MM.1S (cell line): ENCODE data around the gene DGKI.

Experiments used
- DNase-seq: peaks from one replicate; pipeline ENCODE4 v3.0.0-alpha.2; 2015
- H2AFZ ChIP-seq: fragments of 300-600 bp; sonication (generic); 2 replicates; pipeline ENCODE4 v1.6.0; 2016; ENCODE audit warnings: antibody characterized with exemption, low read length
- H3F3A ChIP-seq: fragments of 300-600 bp; sonication (generic); 2 replicates; pipeline ENCODE4 v1.6.1; 2016; ENCODE audit warnings: mild to moderate bottlenecking, antibody characterized with exemption, low read length, moderate library complexity, mixed read lengths; ENCODE audit not compliant: insufficient read depth
- H3K27ac ChIP-seq: fragments of 300-600 bp; sonication (generic); 2 replicates; pipeline ENCODE4 v1.5.1; 2016; ENCODE audit warnings: mild to moderate bottlenecking, low read length
- H3K27me3 ChIP-seq: fragments of 300-600 bp; sonication (generic); replicated peaks from 2 replicates; pipeline ENCODE4 v1.6.0; 2016; ENCODE audit warnings: low read length; ENCODE audit not compliant: insufficient read depth
- H3K36me3 ChIP-seq: fragments of 300-600 bp; sonication (generic); replicated peaks from 2 replicates; pipeline ENCODE4 v1.6.1; 2016; ENCODE audit warnings: mild to moderate bottlenecking, low read length, mixed read lengths; ENCODE audit not compliant: insufficient read depth
- H3K4me1 ChIP-seq: fragments of 300-600 bp; sonication (generic); 2 replicates; pipeline ENCODE4 v1.6.1; 2016; ENCODE audit warnings: low read length, mixed read lengths
- H3K4me2 ChIP-seq: fragments of 300-600 bp; sonication (generic); 2 replicates; pipeline ENCODE4 v1.6.0; 2016; ENCODE audit warnings: low read depth, low read length
- H3K4me3 ChIP-seq: fragments of 300-600 bp; sonication (generic); 2 replicates; pipeline ENCODE4 v1.5.1; 2016; ENCODE audit warnings: low read length, mixed read lengths
- H3K79me2 ChIP-seq: fragments of 300-600 bp; sonication (generic); 2 replicates; pipeline ENCODE4 v1.6.1; 2016; ENCODE audit warnings: mixed run types, low read length, mixed read lengths
- H3K9ac ChIP-seq: fragments of 300-600 bp; sonication (generic); 2 replicates; pipeline ENCODE4 v1.6.1; 2016; ENCODE audit warnings: low read length, mixed read lengths
- H3K9me2 ChIP-seq: fragments of 300-600 bp; sonication (generic); replicated peaks from 2 replicates; pipeline ENCODE4 v1.6.1; 2016; ENCODE audit warnings: mild to moderate bottlenecking, low read length, mixed read lengths; ENCODE audit not compliant: insufficient read depth
- H3K9me3 ChIP-seq: fragments of 300-600 bp; sonication (generic); replicated peaks from 2 replicates; pipeline ENCODE4 v1.6.1; 2016; ENCODE audit warnings: mild to moderate bottlenecking, low read length, mixed read lengths; ENCODE audit not compliant: insufficient read depth
- H4K20me1 ChIP-seq: fragments of 300-600 bp; sonication (generic); 2 replicates; pipeline ENCODE4 v1.6.1; 2016; ENCODE audit warnings: mild to moderate bottlenecking, low read length, moderate library complexity, mixed read lengths; ENCODE audit not compliant: insufficient read depth
- CTCF ChIP-seq: fragments of 300-600 bp; sonication (generic); IDR thresholded peaks from 2 replicates; pipeline ENCODE4 v1.5.1; 2016; ENCODE audit warnings: antibody characterized with exemption, low read length, mixed read lengths
- EZH2 ChIP-seq: fragments of 300-600 bp; sonication (generic); optimal IDR thresholded peaks from 2 replicates; pipeline ENCODE3; 2017; ENCODE audit warnings: low read depth, mild to moderate bottlenecking, antibody characterized with exemption, low read length, mixed read lengths
- EZH2phosphoT487 ChIP-seq: fragments of 300-600 bp; sonication (generic); IDR thresholded peaks from 2 replicates; pipeline ENCODE4 v1.6.1; 2018; ENCODE audit warnings: antibody characterized with exemption, low read length

The DGKI gene

GRCh38 chr7:137760111-137760510, 86.7 kb downstream of the DGKI start:
- H4K20me1 ChIP-seq: no peaks in the 10 kb centered on the region
- no peak overlapping the region for H3K4me3 ChIP-seq
- no peak overlapping the region for H3K27ac ChIP-seq
- no peak overlapping the region for H3K9ac ChIP-seq
- no peak overlapping the region for H3K4me2 ChIP-seq
- H3K9me2 ChIP-seq: no peaks in the 10 kb centered on the region
- no peaks in the 10 kb centered on the region for H3K9me3 ChIP-seq
- no peaks in the 10 kb centered on the region for H3K27me3 ChIP-seq
- no peak overlapping the region for H2AFZ ChIP-seq
- no peaks in the 10 kb centered on the region for H3K79me2 ChIP-seq
- no peaks in the 10 kb centered on the region for H3K4me1 ChIP-seq
- no peaks in the 10 kb centered on the region for H3F3A ChIP-seq
- TF ChIP-seq EZH2phosphoT487: no peak
- TF ChIP-seq EZH2: no peak
- no peak for TF ChIP-seq CTCF
- no peaks in the 10 kb centered on the region for H3K36me3 ChIP-seq
- DNase-seq: no peak

- Histone ChIP-seq H3K4me3 (no peak overlapping the region), H4K20me1 (no peaks in the 10 kb centered on the region), H2AFZ (no peak overlapping the region), H3K9me3 (no peaks in the 10 kb centered on the region), H3K9me2 (no peaks in the 10 kb centered on the region), H3K27ac (no peak overlapping the region), H3F3A (no peaks in the 10 kb centered on the region), H3K9ac (no peak overlapping the region), H3K4me2 (no peak overlapping the region), H3K36me3 (no peaks in the 10 kb centered on the region), H3K27me3 (no peaks in the 10 kb centered on the region), H3K4me1 (no peaks in the 10 kb centered on the region), H3K79me2 (no peaks in the 10 kb centered on the region)
- no peak for DNase-seq
- TF ChIP-seq CTCF: no peak
- TF ChIP-seq EZH2: no peak
- TF ChIP-seq EZH2phosphoT487: no peak
Observed at GRCh38 chr7:137757146-137757925, 89.4 kb downstream of the DGKI start.

GRCh38 chr7:137755846-137756651, 90.7 kb downstream of the DGKI start:
- Histone ChIP-seq H3K9me3 (no peaks in the 10 kb centered on the region), H3F3A (peaks cover 9% of the 10 kb centered on the region), H2AFZ (no peak overlapping the region), H3K79me2 (no peaks in the 10 kb centered on the region), H3K27ac (no peak overlapping the region), H3K36me3 (no peaks in the 10 kb centered on the region), H3K27me3 (no peaks in the 10 kb centered on the region), H3K9me2 (no peaks in the 10 kb centered on the region), H3K4me2 (no peak overlapping the region), H3K4me3 (no peak overlapping the region), H4K20me1 (no peaks in the 10 kb centered on the region), H3K4me1 (peaks cover 8% of the 10 kb centered on the region), H3K9ac (no peak overlapping the region)
- no peak for TF ChIP-seq EZH2
- TF ChIP-seq CTCF: no peak
- TF ChIP-seq EZH2phosphoT487: no peak
- DNase-seq: no peak
